A549 (cell line): Measurements from ENCODE around the gene DES.

ENCODE experiments used
- CBX2 ChIP-seq: fragments of 200-600 bp; sonication (generic); IDR thresholded peaks from 2 replicates; pipeline ENCODE4 v1.6.1; 2016; ENCODE audit warnings: low read depth, mild to moderate bottlenecking, borderline replicate concordance
- CHD4 ChIP-seq: fragments of 200-600 bp; sonication (generic); IDR thresholded peaks from 2 replicates; pipeline ENCODE4 v1.6.1; 2016; ENCODE audit warnings: antibody characterized with exemption, mild to moderate bottlenecking, borderline replicate concordance
- CTCF ChIP-seq: fragments of >200 bp; sonication (Bioruptor Twin); formaldehyde crosslinking; IDR thresholded peaks from 3 replicates; pipeline ENCODE4 v1.5.1; 2016
- EHF ChIP-seq: fragments of 250-450 bp; sonication (Bioruptor Pico); IDR thresholded peaks from 2 replicates; pipeline ENCODE4 v1.5.0; 2020; ENCODE audit warnings: mild to moderate bottlenecking

- TF ChIP-seq CTCF, result no peak
- TF ChIP-seq EHF (CRISPR knock-in tag), result no peak
- no peak for TF ChIP-seq CBX2
- no peak for TF ChIP-seq CHD4
Observed at GRCh38 chr2:219437690-219438206, 19.6 kb downstream of the DES start.
